HCT116 (cell line): ENCODE results near the gene ISX.

Source experiments
- ELF1 ChIP-seq: IDR thresholded peaks from 2 replicates; pipeline ENCODE4 v1.6.1; 2012; ENCODE audit warnings: low read depth, borderline replicate concordance
- EZH2 ChIP-seq: fragments of 200-600 bp; sonication (generic); IDR thresholded peaks from 2 replicates; pipeline ENCODE4 v1.6.1; 2017; ENCODE audit warnings: antibody characterized with exemption, mixed run types
- EZH2phosphoT487 ChIP-seq: fragments of 200-600 bp; IDR thresholded peaks from 2 replicates; pipeline ENCODE4 v1.6.1; 2018; ENCODE audit warnings: antibody characterized with exemption, borderline replicate concordance
- POLR2A ChIP-seq: IDR thresholded peaks from 2 replicates; pipeline ENCODE4 v1.7.0; 2011; ENCODE audit warnings: borderline replicate concordance; ENCODE audit not compliant: insufficient read depth, insufficient read length; ENCODE audit errors: extremely low read depth
- POLR2AphosphoS5 ChIP-seq: IDR thresholded peaks from 2 replicates; pipeline ENCODE4 v1.6.1; 2011; ENCODE audit warnings: mild to moderate bottlenecking, low read depth, low read length, moderate library complexity
- SP1 ChIP-seq: IDR thresholded peaks from 2 replicates; pipeline ENCODE4 v1.6.1; 2012; ENCODE audit warnings: low read depth
- SRF ChIP-seq: IDR thresholded peaks from 2 replicates; pipeline ENCODE4 v1.6.1; 2012; ENCODE audit warnings: low read depth
- ZFX ChIP-seq: fragments of 450-650 bp; IDR thresholded peaks from 2 replicates; pipeline ENCODE4 v1.6.1; 2017
- ZNF274 ChIP-seq: fragments of 200-500 bp; sonication (Bioruptor generic); IDR thresholded peaks from 2 replicates; pipeline ENCODE4 v1.6.1; 2014; ENCODE audit warnings: mild to moderate bottlenecking, low read depth, low read length, inconsistent platforms
- TF ChIP-seq, protein P1 (sequence below): IDR thresholded peaks from 2 replicates; pipeline ENCODE4 v1.6.1; 2012
- TF ChIP-seq, protein P2 (sequence below), 3 experiments: fragments of 200-600 bp in 1 of 3; sonication (generic) in 1 of 3; IDR thresholded peaks in 2 of 3; conservative IDR thresholded peaks in 1 of 3; 2 replicates each; pipeline ENCODE4 v1.5.1; 2012 to 2017; ENCODE audit warnings: low read depth in 2 of 3, low read length in 2 of 3, antibody characterized with exemption in 1 of 3, borderline replicate concordance in 1 of 3, control low read depth in 1 of 3, mild to moderate bottlenecking in 1 of 3, mixed read lengths in 1 of 3, mixed run types in 1 of 3, moderate library complexity in 1 of 3; ENCODE audit not compliant: insufficient read depth in 1 of 3

DNA sequence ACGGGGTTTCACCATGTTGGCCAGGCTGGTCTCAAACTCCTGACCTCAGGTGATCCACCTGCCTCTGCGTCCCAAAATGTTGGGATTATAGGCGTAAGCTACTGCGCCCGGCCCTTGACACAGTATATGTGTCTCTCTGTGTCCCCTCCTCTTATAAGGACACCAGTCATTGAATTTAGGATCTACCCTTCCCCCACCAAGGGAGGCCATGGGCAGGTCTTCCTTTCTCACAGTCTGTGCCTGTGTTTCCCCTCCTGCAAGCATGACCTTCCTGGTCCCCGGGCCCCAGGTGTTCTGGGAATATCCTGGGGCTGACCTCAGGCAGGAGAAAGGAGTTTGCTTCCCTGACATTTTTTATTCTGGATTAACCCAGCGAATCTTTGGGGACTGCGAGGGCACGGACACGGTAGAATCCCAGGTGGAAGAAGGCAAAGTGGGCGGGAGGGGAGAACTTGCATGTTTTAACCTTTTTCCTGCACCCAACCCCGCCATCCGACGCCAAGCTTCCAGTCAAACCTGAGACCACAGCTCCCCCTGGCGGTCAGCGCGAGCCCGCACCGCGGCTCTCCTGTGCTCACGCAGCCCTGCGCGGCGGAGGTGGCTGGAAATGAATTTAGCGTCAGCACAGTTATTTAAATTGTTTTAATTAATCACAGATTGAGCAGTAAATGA is 42.1 kb upstream of the ISX start:
- no peak for TF ChIP-seq ZNF274
- TF ChIP-seq, protein P1, sequence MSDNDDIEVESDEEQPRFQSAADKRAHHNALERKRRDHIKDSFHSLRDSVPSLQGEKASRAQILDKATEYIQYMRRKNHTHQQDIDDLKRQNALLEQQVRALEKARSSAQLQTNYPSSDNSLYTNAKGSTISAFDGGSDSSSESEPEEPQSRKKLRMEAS, result no peak
- TF ChIP-seq ELF1, result no peak
- TF ChIP-seq, protein P2, sequence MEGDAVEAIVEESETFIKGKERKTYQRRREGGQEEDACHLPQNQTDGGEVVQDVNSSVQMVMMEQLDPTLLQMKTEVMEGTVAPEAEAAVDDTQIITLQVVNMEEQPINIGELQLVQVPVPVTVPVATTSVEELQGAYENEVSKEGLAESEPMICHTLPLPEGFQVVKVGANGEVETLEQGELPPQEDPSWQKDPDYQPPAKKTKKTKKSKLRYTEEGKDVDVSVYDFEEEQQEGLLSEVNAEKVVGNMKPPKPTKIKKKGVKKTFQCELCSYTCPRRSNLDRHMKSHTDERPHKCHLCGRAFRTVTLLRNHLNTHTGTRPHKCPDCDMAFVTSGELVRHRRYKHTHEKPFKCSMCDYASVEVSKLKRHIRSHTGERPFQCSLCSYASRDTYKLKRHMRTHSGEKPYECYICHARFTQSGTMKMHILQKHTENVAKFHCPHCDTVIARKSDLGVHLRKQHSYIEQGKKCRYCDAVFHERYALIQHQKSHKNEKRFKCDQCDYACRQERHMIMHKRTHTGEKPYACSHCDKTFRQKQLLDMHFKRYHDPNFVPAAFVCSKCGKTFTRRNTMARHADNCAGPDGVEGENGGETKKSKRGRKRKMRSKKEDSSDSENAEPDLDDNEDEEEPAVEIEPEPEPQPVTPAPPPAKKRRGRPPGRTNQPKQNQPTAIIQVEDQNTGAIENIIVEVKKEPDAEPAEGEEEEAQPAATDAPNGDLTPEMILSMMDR (IDR thresholded peaks at IDR 0.05 in 2 of 3, conservative IDR thresholded peaks at IDR 0.05 in 1 of 3; ENCODE audit: borderline replicate concordance in 1 of 3, insufficient read depth in 1 of 3, low read depth in 2 of 3, low read length in 2 of 3), result peak; percentile 30 to 98 (median 97); a peak in 5 of 6 replicates
- TF ChIP-seq POLR2AphosphoS5, result no peak
- TF ChIP-seq EZH2, result no peak
- TF ChIP-seq ZFX, result no peak
- TF ChIP-seq SP1, result no peak
- TF ChIP-seq POLR2A, result no peak
- TF ChIP-seq EZH2phosphoT487, result no peak
- no peak for TF ChIP-seq SRF
